NCI-H524 (cell line): ENCODE data around the gene ARHGAP10.

Experiments
- DNase-seq, 2 experiments: peaks; one replicate each; lab custom pipeline; 2025; lab: John Stamatoyannopoulos, UW

Gene ARHGAP10

GRCh38 chr4:147770831-147771230, 38.9 kb downstream of the ARHGAP10 start:
- DNase-seq, result peak in 1 of 2 experiments; percentile 30

DNA sequence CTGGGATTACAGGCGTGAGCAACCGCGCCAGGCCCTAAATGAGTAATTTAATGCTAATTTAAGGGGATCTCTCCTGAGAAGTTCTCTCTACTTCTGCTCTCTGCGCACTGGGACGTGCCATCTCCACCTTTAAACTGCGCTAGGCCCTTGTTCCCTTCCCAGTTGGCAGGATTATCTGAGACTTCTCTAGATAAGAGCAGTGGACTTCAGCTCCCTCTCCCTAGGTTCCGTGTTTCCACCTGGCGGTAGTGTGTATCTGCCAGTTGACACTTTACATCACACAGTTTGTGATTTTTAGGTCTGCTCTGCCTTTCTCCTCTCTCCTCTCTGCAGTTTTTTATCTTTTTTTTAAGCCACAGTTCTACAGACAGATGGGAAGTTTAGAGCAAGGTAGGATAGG, 40.2 kb downstream of the ARHGAP10 start:
- DNase-seq, result no peak

- DNase-seq, result peak in 1 of 2 experiments; percentile 7
These were observed 40.6 kb downstream of the ARHGAP10 start for GRCh38 chr4:147772459-147772969.

DNA sequence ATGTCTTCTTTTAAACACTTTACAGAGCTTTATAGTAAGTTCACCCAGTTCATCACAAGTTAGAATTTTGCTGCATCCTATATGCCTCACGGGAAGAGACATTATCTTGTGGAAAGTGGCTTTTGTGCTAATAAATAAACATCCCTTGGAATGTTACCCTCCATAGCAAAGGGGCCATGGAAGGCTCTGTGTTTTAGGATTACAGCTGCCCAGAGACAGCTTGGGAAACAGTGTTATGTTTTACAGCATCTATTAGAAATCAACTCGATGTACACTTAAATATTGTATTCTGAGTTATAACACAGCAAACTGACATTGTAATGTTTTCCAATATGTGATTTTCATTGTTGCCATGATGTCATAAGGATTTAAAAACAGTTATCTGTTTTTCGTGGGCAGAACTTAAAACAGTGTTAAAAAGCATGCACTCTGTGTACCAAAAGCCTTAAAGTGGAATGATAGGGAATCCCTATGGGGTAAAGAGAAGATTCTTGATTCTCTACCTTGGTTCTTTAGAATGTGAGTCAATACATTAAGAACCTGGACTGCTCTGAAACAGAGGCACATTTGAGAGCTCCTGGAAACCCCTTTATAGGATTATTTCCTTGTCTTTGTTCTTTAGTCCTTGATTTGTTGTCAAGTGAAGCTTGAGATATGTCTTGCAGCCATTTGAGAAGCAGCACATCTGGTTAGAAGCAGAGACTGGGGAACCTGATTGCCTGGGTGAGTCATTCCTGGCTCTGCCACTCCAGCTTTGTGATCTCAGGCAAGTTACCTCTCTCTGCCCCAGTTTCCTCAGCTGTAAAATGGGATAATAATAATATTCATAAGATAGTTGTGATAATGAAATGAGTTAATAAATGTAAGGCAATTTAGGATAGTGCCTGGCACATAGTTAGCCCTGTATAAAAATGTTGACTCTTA, 41.6 kb downstream of the ARHGAP10 start:
- DNase-seq, result peak in 1 of 2 experiments; percentile 48

DNA sequence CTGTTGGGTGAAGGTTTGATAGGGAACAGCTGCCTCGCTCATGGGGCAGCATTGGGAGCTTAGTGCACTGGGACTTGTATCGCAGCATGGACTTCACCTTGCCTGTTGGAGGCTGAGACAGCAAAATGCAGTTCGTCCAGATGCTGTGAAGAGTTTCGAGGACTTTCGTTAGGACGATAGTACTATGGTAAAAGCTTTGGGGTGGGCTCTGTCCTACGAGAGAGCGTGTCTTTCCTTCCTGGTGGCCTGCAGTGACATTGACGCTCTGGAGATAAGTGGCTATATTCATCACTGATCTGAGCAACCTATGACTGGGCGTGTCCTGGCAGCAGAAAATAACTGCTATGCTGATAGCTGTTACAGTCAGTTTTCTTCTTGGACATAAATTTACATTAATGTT, 44.8 kb downstream of the ARHGAP10 start:
- no peak for DNase-seq

DNA sequence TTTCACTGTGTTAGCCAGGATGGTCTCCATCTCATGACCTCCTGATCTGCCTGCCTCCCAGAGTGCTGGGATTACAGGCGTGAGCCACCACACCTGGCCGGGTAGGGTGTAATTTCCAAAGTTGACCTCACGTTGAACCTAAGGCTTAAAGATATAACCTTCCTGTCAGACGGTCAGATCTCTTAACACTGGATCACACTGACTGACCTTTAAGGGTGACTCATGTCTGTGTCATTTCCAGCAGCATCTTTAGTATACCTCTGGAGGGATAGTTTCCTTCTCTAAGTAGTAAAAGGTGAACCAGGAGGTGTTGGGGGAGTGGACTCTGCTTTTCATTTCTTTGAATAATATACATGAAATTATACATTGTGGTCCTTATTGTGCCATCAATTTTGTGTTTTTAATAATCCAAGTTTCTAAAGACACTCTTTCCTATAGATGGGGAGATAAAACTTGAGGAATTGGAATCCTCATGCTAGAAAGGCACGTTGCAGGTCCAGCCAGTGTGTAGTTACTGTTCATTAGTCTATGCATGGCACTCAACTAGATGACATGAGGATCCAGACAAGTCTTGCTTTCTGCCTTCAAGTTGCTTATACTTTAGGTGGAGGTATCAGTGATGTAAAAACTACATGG, 45.7 kb downstream of the ARHGAP10 start:
- no peak for DNase-seq

DNA sequence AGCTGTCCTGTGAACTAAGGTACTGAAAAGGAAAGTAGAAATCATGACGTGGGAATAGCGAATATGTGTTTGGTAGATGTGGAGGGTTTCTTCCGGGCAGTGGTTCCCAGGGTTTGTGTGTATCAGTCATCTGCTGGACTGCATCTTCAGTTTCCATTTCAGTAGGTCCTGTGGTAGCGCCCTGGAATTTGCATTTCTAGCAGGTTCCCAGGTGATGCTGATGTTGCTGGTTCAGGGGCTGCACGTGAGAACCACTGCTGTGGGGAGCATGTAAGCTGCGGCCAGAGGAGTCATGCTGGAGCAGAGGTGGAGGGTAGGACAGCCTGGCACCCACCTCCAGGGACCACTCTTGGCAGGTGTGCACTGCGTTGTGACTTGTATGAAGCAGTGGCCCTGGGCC, 47.1 kb downstream of the ARHGAP10 start:
- no peak for DNase-seq

DNA sequence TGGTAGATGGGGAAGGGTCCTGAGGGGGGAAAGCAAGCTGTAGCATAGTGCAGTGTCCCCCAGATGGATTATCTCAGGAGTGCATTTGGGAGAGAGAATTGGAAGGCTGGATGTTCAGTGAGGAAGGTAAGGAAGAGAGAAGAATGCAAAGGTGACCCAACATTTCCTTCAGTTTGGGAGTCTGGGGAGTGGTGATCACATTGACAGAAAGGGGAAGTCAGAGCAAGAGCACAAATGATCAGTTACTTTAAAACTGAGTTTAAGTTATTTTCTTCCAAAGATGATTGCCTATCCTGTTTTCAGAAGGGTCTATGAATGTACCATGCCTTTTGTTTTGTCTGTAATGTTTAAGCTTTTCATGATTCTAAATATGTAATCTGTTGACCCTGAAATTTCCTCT, 47.6 kb downstream of the ARHGAP10 start:
- no peak for DNase-seq

- no peak for DNase-seq
These were observed 48.4 kb downstream of the ARHGAP10 start for GRCh38 chr4:147780137-147780777.

DNA sequence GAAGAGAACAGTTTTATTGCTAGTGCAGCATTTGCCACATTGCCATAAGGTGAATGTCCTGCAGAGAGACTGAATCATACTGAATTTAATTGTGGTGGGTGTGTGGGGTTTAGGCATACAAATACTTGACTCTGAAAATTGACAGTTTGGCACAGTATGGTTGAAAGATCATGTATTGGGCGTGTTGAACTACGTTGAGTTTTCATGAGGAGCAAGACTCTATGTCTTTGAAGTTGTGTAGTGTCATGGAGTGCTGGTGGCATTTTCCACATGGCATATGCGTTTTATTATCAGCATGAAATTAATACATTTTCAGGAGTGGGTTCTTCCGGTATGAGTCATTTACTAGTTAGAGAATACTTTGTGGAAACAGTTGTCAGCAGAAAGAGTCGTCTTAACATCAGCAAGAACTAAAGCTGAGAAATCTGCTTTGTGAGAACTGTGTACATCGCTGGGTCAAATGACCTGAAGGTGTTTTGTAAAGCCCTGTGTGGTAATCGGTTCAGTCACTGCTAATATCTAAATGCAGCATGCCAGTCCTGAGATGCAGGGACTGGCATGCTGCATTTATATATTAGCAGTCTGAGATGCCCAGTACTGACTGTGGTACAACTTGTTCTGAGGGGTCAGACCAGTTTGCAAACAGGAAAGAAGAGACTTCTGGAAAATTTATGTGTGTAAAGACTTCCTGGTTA, 50.3 kb downstream of the ARHGAP10 start:
- peak in 1 of 2 experiments; percentile 21 for DNase-seq

- no peak for DNase-seq
These were observed 53.2 kb downstream of the ARHGAP10 start for GRCh38 chr4:147785129-147785528.

- peak; percentile 8 to 63 for DNase-seq
These were observed 54.1 kb downstream of the ARHGAP10 start for GRCh38 chr4:147786031-147786430.

DNA sequence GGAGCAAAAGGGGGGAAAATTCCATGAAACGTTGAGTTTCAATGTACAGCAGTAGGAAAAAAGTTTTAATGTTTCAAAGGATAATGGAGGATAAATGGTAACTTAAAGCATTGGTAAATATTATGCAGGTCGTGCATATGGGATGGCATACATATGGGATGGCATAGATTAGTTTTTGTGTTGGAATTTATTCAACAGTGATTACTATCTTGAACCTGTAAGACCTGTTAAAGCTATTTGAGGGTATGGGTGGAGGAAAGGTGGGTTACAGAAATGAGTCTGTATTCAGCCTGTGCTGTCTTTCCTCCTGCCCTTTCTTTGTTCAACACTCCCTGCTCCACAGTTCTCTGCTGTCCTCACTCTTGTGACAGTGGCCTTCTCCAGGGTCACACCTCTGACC, 54.6 kb downstream of the ARHGAP10 start:
- peak in 1 of 2 experiments; percentile 7 for DNase-seq

DNA sequence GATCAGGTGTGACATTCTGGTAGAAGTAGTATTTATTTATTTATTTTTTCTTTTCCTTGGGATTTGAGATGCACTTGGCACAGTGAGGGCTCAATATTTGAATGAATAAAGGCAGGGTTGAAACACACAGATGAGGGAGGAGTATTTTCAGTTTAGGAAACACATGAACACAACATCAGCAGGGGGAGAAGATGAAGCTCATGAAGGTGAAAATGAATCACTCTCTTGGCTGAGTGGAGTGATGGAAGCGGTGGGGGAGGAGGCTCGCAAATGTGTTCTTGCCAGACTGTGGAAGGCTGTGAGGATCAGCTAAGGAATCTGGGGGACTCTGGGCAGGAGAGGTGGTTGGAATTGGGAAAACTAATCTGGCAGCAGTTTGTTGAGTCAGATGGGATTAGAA, 55.3 kb downstream of the ARHGAP10 start:
- no peak for DNase-seq

DNA sequence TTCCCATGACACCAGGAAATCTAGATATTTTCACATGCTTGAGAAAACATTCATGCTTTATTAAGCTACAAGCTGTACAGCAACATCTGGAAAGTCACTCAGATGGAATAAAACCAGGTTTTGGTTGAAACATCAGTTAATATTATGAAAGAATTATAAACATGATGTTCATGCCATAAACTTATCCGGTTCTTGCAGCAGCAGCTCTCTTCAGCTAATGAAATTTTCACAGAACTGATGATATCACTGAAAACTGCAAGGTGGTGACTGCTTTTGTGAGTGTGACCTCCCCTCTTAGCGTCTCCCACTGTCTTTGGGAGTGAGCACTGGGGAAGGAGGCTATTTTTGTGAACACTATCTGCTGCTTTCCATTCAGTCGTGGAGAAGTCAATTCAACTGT, 56.9 kb downstream of the ARHGAP10 start:
- DNase-seq, result no peak

- DNase-seq, result no peak
These were observed 57.7 kb downstream of the ARHGAP10 start for GRCh38 chr4:147789596-147789995.

DNA sequence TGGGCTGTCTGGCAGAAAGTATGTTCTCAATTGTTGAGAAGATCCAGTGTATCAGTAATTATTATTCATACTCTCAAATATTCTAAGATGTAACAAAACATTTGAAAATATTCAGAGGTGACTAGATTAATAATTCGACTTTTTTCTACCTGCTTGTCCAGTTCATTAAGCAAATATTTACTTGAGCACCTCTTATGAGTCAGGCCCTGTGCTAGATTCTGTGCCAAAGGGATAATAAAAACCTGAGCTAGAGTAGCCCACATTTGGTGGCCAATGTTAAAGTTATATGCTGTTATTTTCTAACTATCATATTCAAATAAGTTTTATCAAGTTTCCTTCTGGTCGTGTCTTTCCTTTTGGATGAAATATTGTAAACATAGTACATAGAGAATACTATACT, 58.5 kb downstream of the ARHGAP10 start:
- no peak for DNase-seq

DNA sequence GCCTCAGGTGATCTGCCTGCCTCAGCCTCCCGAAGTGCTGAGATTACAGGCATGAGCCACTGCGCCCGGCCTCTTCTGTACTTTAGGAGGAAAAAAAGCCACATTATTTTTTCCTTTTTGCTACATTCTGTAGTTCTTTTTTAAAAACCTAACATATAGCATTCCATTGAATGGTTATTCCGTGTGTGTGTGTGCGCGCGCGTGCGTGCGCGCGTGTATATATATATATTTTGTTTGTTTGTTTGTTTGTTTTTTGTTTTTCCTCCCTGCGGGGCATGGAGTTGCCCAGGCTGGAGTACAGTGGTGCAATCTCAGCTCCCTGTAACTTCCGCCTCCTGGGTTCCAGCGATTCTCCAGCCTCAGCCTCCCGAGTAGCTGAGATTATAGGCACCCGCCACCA, 59.5 kb downstream of the ARHGAP10 start:
- no peak for DNase-seq

GRCh38 chr4:147791865-147792264, 60.0 kb downstream of the ARHGAP10 start:
- no peak for DNase-seq

DNA sequence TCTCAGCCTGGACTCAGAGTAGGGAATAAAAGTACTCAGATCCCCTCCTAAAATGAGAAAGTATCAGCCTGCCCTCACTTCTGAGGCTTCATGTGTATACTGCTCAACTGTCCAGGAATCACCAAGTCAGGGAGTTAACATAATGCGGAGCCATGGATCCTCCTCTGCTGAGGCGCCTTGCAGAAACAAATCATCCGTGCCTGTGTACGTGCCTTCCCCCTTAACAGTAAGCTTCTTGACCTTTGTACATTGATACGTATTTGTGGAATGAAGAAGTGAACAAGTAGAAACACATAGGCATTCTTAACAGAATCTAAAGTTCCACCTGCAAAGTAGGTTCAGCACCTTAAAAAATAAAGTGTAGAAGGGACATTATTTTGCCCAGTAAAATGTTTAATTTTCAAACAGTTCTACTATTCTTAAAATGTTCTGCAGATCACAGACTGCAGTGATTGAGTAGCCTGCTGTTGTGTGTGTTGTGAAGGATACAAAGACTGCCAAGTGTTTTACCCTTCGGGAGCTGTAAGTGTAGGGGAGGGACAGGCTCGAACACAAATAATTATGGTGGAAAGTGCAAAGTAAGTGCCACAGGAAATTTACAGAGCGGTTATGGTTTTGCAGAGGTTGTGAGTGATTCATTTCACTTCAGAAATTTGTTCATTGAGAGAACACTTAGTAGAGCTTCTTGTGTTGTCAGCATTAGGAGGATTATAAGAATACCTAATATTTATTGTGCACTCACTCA, 61.9 kb downstream of the ARHGAP10 start:
- DNase-seq, result no peak

- DNase-seq, result no peak
These were observed 62.4 kb downstream of the ARHGAP10 start for GRCh38 chr4:147794314-147794680.
